ENCODE results near the gene PKP3.

- TF ChIP-seq HNRNPLL (IDR thresholded peaks at IDR 0.05; ENCODE audit: low read depth, low read length, poor library complexity, severe bottlenecking), result no peak
- TF ChIP-seq CREM (IDR thresholded peaks at IDR 0.05; ENCODE audit: low read depth), result no peak
- TF ChIP-seq, protein P1, sequence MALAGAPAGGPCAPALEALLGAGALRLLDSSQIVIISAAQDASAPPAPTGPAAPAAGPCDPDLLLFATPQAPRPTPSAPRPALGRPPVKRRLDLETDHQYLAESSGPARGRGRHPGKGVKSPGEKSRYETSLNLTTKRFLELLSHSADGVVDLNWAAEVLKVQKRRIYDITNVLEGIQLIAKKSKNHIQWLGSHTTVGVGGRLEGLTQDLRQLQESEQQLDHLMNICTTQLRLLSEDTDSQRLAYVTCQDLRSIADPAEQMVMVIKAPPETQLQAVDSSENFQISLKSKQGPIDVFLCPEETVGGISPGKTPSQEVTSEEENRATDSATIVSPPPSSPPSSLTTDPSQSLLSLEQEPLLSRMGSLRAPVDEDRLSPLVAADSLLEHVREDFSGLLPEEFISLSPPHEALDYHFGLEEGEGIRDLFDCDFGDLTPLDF (CRISPR knock-in tag; IDR thresholded peaks at IDR 0.05), result no peak
- TF ChIP-seq ZEB2 (IDR thresholded peaks at IDR 0.05), result no peak
- no peak for TF ChIP-seq EHMT2 (IDR thresholded peaks at IDR 0.05)
- no peak for TF ChIP-seq CTCF (IDR thresholded peaks at IDR 0.05 in 2 of 3, conservative IDR thresholded peaks at IDR 0.05 in 1 of 3; ENCODE audit: insufficient read depth in 2 of 3, low read depth in 1 of 3, low read length in 3 of 3)
- TF ChIP-seq ARID4B (CRISPR knock-in tag; IDR thresholded peaks at IDR 0.05), result no peak
- no peak for TF ChIP-seq POLR2A (conservative IDR thresholded peaks at IDR 0.05)
- no peak for TF ChIP-seq GATA2 (CRISPR knock-in tag; IDR thresholded peaks at IDR 0.05)
- no peak for TF ChIP-seq ZBTB33 (CRISPR knock-in tag; IDR thresholded peaks at IDR 0.05)
- no peak for TF ChIP-seq POLR2AphosphoS2 (IDR thresholded peaks at IDR 0.05; ENCODE audit: low read length)
- no peak for TF ChIP-seq BMI1 (IDR thresholded peaks at IDR 0.05; ENCODE audit: low read length)
- TF ChIP-seq RUNX1 (IDR thresholded peaks at IDR 0.05; ENCODE audit: low read depth), result no peak
- TF ChIP-seq POLR2AphosphoS5 (IDR thresholded peaks at IDR 0.05; ENCODE audit: control insufficient read depth, insufficient read depth, low read depth, low read length), result no peak
Observed at GRCh38 chr11:391117-392017, 2.6 kb upstream of the PKP3 start.

Data from K562 (cell line).